Measurements from ENCODE around the gene POLR2F.

Gene POLR2F

DNA sequence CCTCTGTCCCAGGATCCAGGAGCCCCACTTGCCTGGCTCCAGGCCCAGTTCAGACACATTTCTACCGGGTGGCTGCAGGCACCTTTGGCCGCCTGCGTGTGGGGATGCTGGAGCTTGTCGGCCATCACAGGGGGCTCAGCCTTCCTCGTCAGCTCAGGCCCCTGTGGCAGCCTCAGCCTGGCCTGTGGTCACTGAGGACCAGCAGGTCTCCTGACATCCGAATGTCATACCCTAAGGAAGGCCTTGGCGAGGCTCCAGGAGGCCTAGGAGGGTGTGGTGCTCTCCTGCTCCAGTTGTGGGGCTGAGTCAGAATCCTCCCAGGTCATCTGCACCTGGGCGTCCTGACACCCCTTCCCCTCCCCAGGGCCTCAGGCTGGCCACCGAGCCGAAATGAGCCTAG is 45.7 kb downstream of the POLR2F start:
- TF ChIP-seq, protein P1, sequence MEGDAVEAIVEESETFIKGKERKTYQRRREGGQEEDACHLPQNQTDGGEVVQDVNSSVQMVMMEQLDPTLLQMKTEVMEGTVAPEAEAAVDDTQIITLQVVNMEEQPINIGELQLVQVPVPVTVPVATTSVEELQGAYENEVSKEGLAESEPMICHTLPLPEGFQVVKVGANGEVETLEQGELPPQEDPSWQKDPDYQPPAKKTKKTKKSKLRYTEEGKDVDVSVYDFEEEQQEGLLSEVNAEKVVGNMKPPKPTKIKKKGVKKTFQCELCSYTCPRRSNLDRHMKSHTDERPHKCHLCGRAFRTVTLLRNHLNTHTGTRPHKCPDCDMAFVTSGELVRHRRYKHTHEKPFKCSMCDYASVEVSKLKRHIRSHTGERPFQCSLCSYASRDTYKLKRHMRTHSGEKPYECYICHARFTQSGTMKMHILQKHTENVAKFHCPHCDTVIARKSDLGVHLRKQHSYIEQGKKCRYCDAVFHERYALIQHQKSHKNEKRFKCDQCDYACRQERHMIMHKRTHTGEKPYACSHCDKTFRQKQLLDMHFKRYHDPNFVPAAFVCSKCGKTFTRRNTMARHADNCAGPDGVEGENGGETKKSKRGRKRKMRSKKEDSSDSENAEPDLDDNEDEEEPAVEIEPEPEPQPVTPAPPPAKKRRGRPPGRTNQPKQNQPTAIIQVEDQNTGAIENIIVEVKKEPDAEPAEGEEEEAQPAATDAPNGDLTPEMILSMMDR (IDR thresholded peaks at IDR 0.05): no peak

DNA sequence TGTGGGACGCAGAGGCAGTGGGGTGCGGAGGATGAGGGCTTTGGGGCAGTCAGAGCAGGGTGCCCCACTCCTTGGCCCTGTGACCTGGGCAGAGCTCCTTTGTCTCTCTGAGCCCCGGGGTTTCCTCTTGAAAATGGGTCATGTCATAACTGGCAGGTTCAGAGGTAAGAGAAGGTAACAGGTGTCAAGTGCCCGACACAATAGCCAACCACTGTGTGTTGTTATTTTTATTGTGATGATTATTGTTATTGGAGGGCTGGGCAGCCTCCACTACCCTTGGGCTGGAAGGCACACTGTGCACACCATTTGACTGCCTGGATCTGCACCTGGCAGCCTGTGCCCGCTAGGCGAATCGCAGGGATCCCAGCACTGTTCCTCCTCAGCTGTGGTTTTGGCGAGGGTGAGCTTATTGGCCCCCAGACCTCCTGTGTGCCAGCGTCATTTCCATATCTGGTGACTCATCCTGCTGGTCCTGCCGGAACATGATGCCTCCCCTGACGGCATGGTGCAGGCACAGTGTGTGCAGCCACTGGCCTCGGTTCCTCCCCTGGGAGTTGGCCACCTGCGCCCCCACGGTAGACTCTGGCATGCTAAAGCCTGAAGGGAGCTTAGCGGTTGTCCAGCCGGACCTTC is 46.3 kb downstream of the POLR2F start:
- TF ChIP-seq, protein P1 (IDR thresholded peaks at IDR 0.05): no peak

DNA sequence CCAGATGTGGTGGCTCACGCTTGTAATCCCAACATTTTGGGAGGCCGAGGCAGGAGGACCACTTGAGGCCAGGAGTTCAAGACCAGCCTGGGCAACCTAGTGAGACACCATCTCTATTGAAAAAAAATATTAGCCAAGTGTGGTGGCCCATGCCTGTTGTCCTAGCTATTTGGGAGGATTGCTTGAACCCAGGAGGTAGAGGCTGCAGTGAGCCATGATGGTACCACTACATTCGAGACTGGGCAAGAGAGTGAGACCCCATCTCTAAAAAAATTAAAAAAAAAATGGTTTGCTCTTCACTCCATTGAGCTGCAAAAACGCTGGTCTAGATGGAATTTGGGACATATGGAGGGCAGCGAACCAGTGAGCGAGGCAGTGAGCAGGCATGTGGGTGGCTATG is 52.4 kb downstream of the POLR2F start:
- TF ChIP-seq, protein P1 (IDR thresholded peaks at IDR 0.05): no peak

DNA sequence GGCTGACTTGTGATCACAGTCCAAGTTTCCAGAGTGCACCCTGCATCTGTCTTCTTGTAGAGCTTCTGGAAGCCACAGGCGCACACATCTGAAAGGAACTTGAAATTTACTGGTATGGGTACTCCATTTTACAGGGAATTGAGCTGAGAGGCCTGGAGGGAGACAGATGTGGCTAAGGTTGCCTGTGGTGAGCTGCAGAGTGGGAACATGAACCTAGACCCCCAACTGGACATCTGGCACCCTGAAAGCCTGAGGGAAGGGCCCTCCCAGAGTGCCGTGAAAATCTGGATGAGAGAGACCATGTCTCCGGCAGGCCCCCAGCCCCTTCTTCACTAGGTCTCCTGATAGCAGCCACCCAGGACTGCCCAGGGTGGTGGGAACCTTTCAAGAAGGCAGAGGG is 53.4 kb downstream of the POLR2F start:
- TF ChIP-seq, protein P1 (IDR thresholded peaks at IDR 0.05): no peak

DNA sequence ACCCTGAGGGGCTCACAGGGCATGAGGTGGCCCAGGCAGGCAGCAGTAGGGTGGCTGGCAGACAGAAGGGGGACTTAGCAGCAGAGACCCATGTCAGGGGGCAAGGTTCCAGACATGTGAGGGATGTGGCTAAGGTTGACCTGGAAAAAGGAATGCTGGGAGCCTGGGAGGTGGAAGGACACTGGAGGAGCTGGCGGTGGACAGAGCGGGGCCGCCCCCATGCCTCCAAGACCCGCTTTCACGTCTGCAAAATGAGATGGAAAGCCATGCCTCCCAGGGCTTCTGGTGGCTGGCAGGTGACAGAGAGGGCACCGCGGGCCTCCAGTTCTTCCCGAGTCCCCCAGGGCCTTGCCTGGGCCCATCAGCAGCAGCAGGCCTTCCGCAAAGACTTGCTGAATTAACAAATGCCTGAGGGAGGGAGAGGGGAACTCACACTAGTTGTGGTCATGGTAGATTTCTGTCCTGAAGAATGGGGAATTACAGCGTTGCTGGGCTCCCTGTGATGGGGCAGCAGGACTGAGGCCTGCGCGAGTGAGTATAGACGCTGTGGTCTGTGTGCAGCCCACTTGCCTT is 53.9 kb downstream of the POLR2F start:
- TF ChIP-seq, protein P1 (IDR thresholded peaks at IDR 0.05): no peak

DNA sequence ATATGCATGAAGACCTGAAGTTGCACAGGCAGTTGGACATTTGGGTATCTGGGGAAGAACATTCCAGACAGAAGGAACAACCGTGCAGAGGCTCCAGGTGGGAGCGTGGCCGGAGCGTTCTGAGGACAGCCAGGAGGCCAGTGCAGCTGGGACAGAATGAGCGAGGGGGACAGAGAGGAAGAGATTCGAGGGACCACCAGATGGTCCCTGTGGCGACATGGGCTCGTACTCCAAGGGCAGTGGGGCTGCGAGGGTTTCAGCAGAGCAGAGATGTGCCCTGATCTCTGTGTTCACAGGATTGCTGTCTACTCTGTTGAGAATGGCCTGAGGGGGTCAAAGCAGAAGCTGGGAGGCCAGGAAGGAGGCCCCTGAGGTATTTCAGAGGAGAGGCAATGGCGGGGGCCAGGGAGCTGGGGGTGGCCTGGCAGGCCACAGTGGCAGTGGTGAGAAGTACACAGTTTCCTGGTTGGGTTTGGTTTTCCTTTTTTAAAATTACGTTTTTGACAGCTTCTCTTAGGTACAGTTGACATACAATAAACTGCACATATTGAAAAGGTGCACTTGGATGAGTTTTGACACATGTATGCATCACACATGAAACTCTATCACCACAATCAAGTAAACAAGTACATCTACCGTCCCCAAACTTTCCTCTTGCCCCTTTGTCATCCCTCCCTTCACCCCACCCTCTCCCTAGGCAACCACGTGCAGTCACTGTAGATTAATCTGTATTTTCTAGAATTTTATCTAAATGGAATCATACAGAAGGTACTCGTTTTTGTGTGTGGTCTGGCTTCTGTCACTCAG is 55.7 kb downstream of the POLR2F start:
- TF ChIP-seq, protein P1 (IDR thresholded peaks at IDR 0.05): no peak

DNA sequence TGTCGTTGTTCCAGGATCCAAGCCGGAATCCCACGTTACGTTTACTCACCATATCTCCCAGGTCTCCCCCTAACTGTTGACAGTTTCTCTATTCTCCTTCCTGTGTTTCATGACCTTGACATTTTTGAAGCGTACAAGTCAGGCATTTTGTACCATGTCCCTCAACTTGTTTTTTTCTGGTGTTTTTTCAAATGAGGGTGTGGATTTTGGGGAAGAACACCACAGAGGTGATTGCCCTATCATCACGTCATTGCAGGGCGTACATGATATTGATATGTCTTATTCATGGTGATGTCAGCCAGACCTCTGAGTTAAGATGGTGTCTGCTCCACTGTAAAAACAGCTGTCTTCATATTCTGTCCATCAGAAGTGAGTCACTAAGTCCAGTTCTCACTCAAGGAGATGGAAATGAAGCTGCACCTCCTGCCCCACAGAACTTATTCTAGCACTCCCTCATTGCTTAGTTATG is 59.1 kb downstream of the POLR2F start:
- TF ChIP-seq, protein P1 (IDR thresholded peaks at IDR 0.05): no peak
